ENCODE data around the gene PDE9A.
A peak's percentile ranks its signal among the peaks of the same experiment; 100 is the strongest.

PDE9A gene

DNA sequence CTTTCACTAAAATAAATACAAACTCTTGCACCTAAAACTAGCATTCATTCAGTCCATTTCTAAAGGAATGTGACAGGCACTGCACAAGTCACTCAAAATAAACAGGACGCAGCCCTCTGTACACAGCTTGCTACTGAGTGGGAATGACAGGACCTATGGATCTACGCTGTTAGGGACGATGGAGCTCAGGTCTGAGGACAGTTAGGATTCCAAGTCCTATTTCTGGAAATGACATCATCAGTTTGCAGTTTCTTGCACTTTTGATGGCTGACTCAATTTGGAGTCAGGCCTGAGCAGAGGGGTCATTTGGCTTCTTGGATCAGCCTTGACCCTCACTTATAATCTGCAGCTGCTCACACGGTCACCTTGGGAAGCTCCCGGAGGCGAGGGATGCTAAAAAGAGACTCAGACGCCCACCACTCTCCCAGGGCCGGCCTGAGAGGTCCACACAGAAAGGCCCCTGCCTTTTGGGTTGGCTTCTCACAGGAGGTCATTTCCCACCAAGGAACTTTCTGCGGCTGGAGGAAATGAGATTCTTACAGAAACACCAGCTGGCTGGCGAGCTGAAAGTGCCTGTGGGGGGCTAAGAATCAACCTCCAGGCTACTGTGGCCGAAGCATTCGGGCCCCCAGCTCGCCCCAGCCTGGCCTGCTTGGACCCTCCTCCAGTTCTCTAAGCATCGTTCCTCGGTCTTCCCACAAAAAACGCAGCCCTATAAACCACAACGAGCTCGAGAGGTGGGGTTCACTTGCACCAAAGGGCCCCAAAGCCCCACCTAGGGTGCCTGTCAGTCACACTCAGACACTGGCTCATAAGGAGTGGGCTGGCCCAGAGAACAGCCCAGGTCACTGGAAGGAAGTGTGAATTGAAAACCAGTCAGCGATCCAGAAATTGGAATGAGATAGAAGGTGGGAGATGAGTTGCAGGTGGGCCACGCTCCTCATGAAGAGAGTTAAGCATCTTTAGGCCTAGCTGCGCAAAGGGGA lies 8.9 kb upstream of the PDE9A start:
- no peak for DNase-seq

DNA sequence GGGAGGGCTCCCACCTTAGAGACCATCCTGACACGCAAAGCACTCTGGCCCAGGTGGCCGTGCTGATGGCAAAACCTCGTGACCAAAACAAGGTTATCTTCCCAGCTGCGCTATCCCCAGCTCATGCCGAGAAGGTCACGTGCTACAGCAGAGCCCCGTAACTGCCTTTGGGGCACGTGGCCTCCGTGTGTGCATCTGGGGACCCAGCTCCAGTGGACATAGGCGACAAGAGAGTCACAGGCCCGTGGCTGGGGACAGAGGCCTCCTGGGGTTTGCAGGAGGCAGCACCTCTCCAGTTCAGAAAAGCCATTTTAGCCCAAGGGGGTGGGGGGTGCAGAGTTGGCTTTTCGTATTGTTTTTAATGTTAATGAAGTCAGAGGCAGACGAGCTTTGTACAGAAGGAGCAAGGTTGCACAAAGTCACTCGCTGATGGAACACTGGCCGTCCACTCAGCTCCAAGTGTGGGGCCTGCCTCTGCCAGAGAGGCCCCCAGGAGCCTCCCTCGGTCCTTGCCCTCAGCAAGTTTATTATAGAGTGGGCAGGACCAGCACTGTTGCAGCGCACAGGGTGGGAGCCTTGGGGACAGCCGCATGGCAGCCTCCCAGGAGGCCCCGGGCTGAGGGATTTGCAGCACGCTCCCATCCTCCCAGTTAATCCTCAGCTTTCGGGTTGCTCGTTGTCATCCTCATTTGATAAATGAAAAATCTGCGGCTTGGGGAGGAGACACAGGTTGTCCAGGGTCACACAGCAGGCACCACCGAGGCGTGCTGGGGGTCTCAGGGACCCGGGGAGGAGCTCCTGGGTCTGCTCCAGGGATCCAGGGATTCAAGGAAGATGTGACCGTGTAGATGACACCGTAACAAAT lies 8.0 kb upstream of the PDE9A start:
- no peak for DNase-seq

DNA sequence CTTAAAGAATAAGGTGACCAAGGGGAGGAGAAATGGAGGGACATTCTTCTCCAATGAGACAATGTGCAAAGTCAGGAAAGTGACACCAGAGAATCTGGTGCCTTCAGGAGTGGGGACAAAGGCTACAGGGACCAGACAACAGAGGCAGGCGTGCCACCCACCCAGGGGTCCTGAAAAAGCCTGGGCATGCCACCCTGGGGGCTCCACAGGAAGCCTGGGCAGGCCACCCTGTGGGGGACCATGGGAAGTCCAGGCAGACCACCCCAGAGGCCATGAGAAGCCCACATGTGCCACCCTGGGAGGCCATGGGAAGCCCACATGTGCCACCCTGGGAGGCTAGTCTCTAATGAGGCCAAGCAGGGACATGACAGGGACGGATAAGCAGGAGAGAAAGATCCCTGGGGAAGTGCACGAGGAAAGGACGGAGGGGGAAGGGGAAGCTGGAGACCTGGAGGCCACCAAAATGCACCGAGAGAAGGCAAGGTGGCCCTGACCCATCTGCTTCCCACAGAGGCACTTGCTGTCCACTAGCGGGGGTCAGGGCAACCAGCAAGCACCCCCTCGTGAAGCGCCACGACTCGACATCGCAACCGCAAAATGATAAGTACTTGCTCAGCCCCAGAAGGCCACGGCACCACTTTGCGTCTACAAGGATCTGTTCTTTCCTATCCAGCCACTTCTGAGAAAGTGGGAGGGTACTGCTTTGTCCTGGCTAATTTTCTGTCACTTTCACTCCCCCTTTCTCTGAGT lies 7.2 kb upstream of the PDE9A start:
- no peak for DNase-seq

DNA sequence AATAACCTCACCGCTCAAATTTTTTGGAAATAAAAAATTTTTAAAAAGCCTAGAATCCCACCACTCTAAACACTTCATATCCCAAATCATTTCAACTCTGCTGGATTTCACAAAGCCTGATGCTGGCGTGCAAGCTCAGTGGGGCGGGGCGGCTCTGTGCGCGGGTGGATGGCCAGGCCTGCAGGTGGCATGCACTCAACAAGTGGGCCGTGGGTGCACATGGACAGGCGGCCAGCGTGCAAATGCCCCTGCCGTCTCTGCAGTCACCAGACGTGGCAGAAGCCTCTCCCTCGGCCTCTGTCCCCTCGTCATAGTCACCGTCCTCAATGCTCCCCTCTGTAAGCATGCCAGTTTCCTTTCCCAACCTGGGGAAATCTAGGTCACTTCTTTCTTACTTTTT lies 6.6 kb upstream of the PDE9A start:
- no peak for DNase-seq

DNA sequence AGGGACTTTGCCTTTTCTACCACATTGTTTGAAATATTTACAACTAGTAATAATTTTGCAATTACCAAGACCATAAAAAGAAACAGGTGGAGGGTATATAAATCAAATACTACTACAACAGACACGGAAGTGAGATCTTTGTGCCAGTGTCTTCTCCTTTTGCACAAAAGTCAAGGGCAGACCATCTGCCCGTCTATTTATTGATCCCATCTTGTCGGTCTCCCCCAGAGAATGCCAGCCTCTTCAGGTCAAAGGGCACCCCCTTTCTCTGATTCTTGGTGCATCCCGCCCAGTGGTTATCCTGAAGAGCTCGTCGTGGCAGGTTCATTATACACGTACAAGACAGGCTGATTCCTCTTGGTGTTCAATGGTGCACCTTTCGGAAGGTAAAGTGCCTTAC lies 4.8 kb upstream of the PDE9A start:
- no peak for DNase-seq

DNA sequence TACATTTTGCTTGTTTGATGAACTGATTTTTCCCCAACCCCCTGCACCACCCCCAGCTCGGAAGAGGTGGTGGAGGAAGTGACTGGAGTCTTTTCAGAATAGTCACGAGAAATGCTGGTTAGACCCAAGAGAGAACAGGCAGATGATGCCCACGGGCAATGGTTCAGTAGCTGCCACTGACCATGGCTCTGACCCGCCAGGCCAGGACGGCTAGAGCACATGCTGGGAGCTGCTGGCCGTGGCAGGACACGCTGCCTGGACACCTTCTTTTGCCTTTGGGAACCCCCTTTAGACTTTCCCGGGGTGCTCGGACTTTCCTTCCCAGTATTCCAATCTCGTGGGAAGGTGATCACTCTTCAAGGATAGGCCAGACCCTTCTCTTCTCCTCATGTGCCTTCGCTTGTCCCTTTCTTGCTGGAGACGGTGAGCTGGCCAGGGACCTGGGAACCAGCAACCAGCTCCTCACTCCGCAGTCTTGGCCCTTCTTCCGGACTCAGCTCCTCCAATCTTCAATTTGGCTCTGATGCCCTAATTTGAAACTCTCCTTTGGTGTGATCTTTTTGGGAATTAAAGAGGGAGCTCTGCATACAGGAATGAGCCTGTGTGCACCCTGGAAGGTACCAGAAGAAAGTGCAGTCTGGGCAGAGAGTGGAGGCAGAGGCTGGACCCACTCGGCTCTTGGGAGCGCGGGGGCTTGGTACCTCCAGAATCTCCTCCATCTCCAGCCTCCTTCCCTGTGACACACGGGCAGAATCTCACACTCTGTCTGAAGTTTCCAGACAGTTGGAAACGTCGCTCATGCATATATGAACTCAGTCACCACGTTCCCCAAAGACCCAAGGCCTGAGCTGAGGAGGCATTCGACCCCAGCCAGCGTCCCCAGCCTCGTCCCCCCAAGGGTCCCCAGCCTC lies 4.0 kb upstream of the PDE9A start:
- no peak for DNase-seq

DNA sequence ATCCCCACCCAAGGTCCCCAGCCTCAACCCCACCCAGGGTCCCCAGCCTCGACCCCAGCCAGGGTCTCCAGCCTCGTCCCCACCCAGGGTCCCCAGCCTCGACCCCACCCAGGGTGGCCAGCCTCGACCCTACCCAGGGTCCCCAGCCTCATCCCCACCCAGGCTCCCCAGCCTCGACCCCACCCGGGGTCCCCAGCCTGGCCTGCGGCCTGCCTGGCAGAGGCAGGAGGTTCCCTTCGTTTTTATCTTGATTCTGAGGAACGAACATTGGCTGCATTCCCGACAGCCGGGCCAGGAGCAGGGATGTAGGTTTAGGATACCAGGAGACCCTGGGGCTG lies 3.4 kb upstream of the PDE9A start:
- DNase-seq: no peak

DNA sequence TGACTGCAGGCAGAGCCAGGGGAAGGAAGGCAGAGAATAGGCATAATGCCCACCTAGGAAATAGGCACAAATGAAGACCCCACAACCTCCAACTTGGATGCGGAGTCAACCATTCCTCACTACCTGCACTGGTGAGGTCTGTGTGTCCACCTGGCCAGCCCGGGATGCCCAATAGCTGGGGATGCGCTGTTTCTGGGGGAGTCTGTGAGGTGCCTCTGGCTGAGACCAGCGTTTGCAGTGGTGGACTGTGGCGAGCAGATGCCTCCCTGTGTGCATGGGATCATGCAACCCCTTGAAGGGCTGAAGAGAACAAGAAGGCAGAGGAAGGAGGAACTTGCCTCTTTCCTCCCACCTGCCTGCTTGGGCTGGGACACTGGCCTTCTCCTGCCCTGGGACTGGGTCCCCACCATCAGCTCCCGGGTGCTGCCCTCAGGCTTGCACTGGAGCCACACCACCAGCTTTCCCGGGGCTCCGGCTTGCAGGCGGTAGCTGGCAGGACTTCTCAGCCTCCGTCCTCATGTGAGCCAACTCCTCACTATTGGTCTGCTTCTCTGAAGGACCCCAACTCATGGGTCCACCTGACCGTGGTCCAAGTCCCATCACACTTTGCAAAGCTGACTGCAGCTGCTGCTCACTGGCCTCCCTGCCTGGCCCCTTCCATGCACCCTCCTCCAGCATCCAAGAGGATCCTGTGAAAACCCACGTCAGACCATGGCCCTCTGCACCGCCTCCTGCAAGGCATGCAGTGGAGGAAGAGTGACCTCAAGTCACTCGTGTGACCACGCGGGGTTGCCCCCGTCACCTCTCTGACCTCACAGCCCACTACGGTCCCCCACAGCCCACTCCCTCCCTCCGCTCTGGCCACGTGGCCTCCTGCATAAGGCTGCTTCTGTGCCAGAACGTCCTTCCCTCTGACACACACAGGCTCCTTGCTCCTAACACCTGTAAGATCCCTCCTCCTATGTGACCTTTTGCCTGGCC lies 2.7 kb upstream of the PDE9A start:
- no peak for DNase-seq

DNA sequence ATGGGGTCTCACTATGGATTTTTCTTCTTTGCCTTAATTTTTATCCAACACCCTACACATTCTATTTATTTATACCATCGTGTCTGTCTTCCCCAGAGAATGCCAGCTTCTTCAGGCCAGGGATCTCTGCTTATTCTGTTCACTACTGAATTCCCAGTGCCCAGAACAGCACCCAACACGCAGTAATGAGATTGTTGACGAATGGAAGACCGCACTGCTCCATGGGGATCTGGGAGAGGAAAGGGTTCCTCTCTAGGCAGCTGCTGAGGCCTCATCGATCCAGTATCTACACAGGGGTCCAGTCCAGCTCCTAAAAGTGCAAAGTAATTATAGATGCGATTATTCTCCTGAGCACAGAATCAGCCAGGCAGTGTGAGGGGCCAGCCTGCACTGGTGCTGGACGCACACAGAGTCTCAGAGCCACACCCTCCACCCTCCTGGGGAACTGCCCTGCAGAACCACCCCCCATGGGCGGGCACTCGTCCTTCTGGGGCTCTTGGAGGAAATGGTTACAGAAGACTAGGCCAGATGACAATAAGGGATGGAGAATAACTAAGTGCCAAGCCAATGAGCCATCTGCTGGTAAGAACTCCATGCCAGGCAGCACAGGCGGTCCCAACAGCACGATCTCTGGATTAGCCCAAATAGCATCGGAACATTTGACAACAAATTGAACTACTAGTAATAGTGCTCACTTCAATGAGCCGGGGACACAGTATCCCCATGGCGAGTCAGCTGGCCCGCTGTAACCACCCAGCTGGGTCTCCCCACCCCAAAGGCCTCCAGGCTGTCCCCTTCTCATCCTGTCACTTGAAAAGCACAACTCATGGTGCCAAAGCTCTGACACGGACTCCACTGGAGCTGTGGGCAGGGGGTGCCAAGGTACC lies 1.7 kb upstream of the PDE9A start:
- no peak for DNase-seq

DNA sequence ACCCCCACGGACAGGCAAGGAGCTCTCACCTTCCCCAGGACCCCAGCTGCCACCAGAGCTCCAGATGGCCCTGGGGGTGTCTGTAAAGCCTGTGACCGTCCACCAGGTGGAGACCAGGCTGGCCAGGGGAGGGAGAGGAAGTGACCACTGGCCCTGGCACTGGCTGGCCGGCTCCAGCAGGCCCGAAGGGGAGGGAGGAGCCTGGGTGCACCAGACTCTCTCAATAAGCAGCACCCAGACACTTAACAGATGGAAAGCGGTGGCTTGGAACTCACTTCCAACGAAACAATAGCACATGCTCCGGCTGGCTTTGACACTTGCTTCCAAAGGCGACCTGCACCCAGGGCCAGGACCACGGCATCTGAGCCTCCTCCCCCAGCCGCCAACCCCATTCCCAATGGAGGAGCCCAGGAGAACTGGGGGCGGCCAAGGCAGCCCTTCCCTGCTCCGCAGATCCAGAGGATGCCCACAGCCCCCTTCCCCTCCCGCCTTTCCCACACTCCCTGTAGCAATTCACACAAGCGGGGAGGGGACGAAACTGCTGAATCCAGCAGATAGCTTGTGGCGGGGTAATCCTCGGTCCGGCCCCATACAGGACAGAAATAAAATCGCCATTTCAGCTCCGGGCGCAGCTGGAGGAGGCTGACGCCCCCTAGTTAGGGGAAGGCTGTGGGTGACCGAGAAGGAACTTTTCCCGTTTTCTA lies 742 bp upstream of the PDE9A start:
- DNase-seq: no peak

DNA sequence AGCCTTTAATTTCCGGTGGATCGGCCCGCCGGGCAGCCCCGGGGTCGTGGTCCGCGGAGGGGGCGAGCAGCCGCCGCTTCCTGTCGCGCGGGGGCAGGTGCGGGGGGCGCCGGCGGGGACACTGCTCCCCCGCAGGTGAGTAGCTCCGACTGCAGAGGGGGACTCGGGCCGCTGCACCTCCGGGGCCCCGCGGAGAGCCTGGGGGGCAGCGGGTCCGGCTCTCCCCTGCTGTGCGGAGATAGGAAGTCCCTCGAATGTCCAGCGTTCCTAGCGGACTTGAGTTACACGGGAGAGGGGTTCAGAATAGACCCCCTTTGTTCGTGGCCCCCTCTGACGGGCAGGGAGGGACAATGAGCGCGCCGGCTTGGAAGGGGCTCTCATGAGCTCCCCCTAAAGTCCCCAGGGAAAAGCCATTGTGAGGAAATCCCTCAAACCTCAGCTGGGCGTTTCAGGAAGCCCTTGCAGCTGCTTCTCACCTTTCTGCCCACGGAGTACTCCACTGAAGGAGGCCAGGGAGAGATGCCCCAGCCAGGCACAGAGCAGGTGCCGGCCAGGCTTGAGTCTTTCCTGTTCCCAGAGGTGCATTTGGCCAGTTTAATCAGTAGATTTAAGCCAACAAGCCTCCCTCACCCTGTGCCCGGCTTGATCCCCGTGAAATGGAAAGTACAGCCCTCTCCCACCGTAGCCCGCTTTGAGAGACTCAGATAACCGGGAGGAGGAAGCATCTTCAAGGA lies 925 bp downstream of the PDE9A start:
- peak; percentile 37 for DNase-seq

DNA sequence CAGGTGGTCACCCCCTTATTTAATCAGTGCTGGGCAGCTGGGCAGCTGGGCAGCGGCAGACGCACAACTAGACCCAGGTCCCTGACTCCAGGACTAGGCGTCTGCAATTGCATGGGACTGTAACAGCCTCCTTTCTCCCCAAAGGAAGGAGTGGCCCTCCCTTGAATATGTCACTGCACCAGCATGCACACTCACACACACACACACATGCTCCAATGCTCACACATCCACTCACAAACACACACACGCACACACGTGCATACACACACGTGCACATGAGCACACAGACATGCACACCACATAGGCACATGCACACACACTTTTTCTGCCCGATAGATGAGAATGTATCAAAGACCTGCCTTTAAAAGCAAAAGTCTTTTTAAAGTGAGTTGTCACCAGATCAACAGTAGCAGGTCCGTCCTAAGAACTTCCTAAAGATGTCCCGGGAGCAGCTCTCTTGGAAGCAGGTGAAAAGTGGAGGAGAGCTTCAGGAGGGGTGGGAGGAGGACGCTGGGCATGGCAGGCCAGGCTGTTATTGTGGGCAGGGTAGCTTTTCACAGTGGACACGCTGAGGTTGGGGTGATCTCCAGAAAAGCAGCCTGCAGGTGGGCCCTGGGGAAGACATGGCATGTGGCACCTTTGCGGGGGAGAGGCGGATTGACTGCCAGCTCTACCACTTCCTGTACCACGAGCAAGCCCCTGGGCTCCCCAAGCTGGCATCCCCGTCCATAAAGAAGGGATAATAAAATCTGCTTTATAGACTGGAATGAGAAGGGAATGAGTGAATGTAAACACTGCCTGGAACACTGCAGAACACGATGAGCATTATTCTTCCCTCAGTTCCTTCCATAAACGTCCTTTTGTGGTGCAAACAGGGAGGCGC lies 1.7 kb downstream of the PDE9A start:
- DNase-seq: no peak

DNA sequence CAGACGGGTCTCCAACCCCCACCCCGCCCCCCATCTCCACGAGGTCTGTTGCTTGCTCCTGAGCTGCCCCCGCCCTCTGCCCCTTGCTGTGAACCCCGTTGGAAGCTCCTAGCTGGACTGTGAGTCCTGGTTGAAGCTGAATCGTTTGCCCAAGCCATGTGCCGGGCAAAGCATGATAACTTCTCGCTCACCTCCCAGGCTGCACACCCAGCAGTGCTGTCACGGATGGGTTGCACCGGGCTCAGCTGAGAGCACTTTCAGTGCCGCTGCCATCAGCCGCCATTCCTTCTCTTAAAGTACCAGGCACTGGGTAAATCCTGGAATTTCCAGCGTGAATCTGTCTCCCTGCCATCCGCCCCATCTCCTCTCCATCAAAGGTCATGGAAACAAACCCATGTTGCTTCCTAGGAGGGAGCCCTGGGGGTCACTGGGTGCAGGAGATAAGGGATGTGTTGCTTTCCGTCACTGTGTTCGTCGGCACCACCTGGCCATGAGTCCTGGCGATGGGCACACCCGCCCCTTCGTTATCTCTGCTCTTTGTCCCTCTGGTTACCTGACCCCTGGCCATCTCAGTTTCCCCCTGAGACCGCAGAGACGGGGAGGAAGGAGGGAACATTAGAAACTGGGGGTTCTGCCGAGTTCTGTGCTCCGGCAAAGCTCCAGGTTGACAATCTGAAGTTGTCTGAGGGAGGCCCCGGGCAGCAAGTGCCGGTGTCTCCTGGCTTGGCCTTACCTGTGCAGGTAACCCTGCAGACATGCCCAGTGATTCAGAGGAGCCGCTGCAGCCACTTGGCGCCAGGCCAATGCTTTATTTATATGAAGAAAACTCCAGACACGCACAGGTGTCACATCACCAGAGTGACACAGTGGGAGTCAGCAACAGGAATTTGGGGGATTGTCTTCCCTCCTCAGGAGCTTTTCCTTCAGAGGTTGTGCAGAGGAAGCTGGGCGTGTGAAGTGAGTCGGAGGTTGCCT lies 2.7 kb downstream of the PDE9A start:
- DNase-seq: no peak

DNA sequence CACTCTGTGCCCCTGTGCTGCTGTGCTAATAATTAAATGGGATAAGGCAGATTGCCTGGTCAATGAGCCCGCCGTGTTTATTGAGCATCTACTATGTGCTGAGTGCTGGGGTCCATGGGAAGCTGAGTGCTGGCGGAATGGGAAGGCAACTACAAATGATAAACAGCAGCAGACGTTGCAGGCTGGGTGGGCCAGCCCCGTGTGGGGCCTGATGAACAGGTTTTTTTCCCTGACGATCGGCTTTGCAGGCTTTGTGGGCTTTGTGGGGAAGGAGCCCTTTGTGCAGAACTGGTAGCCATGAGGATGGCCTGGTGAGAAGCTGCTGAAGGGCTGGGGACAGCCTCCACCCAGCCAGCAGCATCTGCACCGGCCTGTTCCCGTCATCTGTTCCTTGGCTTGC lies 3.5 kb downstream of the PDE9A start:
- DNase-seq: no peak

DNA sequence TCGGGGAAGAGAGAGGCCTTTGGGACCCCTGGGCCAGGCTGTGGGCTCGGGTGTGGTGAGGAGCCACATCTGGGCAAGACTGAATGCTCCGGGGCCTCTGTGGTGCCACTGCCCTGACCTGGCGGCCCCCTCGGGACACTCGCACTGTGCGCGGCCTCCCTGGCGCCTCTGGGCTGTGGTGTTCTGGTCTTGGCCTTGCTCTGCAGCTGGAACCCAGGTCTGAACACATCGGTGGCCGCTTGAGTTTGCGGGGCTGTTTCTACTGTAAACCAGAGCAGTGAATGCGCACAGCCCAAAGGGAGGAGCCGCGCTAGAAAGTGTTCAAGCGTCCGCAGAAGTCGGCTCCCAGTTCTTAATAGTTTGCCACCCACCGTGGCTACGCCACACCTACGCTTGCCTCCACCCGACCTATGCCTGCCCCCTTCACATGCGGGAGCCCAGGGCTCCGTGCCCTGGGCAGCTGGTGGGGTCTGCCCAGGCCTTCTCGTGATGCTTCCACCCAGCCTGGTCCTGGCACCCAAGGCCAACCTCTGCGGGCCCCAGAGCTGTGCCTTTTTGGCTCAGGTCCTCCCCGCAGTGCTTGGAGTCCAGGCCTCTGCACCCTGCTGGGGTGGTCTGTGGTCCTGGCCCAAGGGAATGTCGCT lies 4.4 kb downstream of the PDE9A start:
- DNase-seq: no peak
